ENCODE results near the gene ANXA4.

DNA sequence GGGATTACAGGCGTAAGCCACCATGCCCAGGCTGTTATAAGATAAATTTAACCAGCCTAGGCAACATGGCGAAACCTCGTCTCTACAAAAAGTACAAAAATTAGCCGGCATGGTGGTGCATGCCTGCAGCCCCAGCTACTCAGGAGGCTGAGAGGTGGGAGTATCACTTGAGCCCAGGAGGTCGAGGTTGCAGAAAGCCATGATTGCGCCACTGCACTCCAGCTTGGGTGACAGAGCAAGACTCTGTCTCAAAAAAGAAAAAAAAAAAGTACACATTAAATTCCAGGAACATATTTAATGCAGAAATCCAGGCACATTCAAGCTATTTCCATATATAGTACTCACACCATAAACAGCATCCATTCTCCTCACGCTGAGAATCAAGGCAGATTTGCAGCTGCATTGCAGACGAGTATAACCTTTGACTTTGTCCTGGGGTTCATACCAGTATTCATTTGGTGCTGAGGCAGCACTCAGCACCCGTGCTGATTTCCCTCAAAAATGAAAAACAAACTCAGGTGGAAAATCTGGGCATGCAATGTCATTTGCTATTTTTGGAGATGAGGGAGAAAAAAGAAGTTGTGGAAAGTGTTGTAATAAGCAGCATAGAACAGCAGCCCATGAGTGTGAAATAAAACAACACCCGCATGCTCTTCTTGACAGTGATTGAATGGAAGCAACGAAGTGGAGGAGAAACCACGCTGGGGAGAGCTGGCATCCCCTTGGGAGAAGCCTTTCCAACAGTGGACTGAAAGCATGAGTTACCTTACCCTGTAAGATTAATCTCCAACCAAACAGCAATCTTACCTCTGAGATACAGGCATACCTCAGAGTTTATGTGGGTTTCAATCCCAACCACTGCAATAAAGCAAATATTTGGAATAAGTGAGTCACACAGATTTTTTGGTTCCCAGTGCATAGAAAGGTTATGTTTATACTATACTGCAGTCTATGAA, 46.8 kb upstream of the ANXA4 start:
- no peak for TF ChIP-seq TBX2 (CRISPR knock-in tag; IDR thresholded peaks at IDR 0.05; ENCODE audit: borderline replicate concordance)
- TF ChIP-seq, protein P1, sequence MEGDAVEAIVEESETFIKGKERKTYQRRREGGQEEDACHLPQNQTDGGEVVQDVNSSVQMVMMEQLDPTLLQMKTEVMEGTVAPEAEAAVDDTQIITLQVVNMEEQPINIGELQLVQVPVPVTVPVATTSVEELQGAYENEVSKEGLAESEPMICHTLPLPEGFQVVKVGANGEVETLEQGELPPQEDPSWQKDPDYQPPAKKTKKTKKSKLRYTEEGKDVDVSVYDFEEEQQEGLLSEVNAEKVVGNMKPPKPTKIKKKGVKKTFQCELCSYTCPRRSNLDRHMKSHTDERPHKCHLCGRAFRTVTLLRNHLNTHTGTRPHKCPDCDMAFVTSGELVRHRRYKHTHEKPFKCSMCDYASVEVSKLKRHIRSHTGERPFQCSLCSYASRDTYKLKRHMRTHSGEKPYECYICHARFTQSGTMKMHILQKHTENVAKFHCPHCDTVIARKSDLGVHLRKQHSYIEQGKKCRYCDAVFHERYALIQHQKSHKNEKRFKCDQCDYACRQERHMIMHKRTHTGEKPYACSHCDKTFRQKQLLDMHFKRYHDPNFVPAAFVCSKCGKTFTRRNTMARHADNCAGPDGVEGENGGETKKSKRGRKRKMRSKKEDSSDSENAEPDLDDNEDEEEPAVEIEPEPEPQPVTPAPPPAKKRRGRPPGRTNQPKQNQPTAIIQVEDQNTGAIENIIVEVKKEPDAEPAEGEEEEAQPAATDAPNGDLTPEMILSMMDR (CRISPR knock-in tag; IDR thresholded peaks at IDR 0.05) = no peak

Data from HepG2 (cell line).